H7 (cell line): ENCODE results near the gene LPP. TPM values are rescaled to one million over a fixed set of nuclear protein-coding genes. Genes with fewer than 3 reads are reported as not detected.

Experiments
- DNase-seq: peaks from one replicate; pipeline ENCODE4 v3.0.0; 2012
- H3K27me3 ChIP-seq: 2 replicates; pipeline ENCODE4 v1.6.0; 2011; ENCODE audit warnings: mild to moderate bottlenecking, low read length; ENCODE audit not compliant: control insufficient read depth, insufficient read depth
- H3K36me3 ChIP-seq: replicated peaks from 2 replicates; pipeline ENCODE4 v1.5.1; 2011; ENCODE audit warnings: low read length; ENCODE audit not compliant: control insufficient read depth, insufficient read depth
- H3K4me3 ChIP-seq: 2 replicates; pipeline ENCODE4 v1.5.1; 2011; ENCODE audit warnings: low read depth, mild to moderate bottlenecking, control low read depth, low read length, moderate library complexity; ENCODE audit not compliant: insufficient read depth
- total RNA-seq: library from RNA; depleted of rRNA; stranded (reverse); fragments of >200 nt; shearing (Covaris generic); gene quantifications from 2 replicates; pipeline ENCODE4 v1.2.3, GENCODE V29; 2014

Gene LPP
- total RNA-seq, 1 experiment from 2014 or later: 14.5 TPM

DNA sequence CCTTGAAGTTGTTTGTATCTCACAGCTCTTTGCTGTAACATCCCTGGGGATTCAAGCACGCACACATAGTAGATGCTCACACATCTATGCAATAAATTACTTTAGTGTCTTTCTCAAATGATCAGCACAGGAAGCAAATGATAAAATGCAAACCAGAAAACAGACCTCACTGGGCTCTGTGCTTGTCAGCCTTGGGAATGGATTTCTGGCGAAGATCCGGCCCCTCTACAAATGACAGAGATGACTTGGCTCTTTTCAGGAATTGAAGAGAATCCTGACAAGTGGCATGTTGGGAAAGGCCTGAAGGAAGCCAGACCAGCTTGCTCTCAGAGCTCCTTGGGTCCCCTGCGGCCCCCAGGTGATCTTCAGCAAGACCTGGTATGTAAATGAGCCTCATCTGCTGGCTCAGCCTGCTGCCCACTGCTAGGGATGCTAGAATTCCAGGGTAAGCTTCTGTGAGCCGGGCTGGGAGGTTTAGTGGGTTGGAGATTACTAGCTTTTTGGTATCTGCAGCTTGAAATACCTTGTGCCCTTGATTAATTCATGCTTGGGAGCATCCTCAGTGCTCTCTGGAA lies 54.1 kb downstream of the LPP start:
- DNase-seq: peak; percentile 34
- Histone ChIP-seq H3K36me3 (no peaks in the 10 kb centered on the region), H3K4me3 (no peak overlapping the region), H3K27me3 (no peaks in the 10 kb centered on the region)

DNA sequence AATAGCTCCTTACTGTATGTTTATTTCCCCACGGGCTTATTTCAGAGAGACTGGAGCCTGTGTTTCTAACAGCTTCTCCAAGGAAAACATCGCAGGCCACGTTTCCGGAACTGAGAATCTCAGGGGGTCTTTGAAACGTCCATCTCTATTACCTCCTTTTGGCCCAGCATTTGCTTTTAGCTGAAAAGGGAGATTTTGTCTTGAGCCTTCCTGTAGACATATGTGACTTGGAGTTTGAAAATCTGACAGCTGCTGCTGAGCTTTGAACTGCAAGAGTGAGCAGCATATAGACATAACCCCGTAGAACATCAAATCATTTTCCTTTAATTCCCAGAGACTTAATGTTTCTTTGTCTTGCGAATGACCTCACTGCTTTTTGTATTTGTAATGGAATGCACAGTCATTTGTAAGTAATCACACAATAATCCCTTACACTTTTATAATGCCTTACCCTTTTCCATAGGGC lies 54.6 kb downstream of the LPP start:
- DNase-seq: no peak
- Histone ChIP-seq H3K27me3 (no peaks in the 10 kb centered on the region), H3K4me3 (no peak overlapping the region), H3K36me3 (no peaks in the 10 kb centered on the region)

DNA sequence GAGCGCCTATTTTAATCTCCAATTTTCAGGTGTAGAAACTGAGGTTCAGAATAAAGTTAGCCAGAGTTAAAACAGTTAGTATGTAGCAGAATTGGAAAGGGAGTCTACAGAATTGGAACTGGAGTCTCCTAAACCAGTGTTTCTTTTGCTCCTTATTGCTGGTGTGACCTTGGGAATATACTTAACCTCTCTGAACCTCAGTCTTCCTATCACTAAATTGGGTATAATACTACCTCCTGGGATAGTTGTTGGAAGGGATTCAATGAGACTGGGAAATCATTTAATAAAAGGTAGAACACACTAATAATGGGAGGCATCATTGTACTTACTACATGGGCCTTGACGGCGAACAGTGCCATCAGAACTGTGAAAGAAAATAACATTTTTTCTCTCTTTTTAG lies 55.1 kb downstream of the LPP start:
- no peak overlapping the region for H3K4me3 ChIP-seq
- no peak for DNase-seq
- H3K27me3 ChIP-seq: no peaks in the 10 kb centered on the region
- H3K36me3 ChIP-seq: no peaks in the 10 kb centered on the region

DNA sequence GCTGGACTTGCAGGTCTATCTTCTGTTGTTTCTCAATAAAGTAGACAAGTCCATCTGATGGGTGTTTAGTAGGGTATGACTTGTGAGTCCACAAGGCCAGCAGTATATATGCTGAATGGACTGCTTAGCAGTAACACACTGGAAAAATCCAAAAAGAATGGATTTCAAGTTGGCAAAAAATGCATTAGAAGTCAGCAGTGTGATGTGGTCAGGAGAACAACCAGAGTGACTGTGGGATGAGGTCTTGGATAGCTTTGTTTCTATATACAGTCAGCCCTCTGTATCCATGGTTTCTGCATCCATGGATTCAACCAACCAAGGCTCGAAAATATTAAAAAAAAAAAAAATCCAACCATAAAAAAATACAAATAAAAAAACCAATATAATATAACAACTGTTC lies 55.8 kb downstream of the LPP start:
- no peaks in the 10 kb centered on the region for H3K27me3 ChIP-seq
- no peaks in the 10 kb centered on the region for H3K36me3 ChIP-seq
- DNase-seq: no peak
- H3K4me3 ChIP-seq: no peak overlapping the region

DNA sequence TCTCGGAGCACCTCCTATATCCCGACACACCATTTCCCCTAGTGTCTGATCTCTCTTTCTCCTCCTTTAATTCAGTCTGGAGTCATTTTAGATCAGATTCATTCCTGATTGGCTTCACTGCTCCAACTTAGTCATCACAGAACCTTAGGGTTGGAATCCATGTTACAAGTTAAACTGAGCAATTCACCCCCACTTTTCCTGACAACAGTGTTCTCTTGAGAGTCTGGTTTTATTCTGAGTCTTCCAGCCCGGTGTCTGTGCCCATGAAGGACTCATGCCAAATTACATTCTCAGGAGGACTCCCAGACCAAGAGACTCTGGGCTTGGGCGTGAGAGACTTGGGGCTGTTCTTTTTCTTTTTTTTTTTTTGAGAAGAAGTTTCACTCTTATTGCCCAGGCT lies 57.5 kb downstream of the LPP start:
- Histone ChIP-seq H3K27me3 (no peaks in the 10 kb centered on the region), H3K4me3 (no peak overlapping the region), H3K36me3 (no peaks in the 10 kb centered on the region)
- no peak for DNase-seq

DNA sequence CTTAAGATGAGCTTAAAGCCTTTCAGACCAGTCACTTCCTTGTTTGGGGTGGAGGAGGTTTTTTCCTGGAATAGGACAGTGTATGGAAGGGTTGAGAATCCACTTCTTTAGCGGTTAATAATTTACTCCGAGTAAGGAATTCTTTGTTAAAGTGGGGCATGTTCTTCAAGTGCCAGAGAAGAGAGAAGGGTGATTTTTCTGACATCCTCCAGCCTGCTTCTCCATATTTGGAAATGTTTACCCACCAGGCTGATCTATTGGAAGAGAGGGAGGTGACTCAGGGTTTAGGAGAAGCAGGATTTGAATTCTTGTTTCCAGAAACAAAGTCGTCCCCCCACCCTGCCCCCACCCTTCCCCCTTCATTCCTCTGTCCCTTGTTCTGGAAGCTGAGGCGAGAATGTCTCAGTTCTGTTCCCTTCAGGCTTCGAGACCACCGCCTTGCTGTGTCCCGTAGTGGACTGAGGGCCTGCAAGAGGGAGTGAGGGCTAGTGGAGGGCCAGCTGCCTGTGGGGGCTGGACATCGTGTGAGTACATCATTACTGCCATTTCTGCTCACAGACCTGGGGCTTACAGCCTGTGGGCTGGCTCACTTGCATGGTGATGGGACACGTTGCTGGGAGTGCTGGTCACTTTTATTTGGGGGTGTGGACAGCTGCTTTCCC lies 58.5 kb downstream of the LPP start:
- no peak for DNase-seq
- Histone ChIP-seq H3K27me3 (no peaks in the 10 kb centered on the region), H3K4me3 (no peak overlapping the region), H3K36me3 (no peaks in the 10 kb centered on the region)

DNA sequence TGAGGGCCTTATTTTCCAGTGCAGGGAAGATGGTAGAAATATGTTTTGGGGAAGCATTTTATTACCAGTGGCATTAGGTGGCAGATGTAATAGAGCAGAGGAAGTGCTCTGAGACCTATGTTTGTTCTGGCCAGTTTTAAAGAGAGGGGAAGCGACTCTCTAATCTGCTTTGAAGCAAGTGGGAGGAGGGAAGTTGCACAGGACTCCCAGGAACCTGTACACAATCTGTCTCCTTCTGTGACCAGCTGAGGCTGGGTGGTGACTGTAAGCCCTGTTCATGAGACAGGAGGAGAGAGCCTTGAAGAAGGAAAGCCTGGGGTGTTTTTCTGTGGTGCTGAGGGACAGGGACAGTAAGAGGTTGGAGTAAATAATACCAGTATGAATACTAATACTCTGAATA lies 60.5 kb downstream of the LPP start:
- DNase-seq: no peak
- Histone ChIP-seq H3K36me3 (no peaks in the 10 kb centered on the region), H3K27me3 (no peaks in the 10 kb centered on the region), H3K4me3 (no peak overlapping the region)

DNA sequence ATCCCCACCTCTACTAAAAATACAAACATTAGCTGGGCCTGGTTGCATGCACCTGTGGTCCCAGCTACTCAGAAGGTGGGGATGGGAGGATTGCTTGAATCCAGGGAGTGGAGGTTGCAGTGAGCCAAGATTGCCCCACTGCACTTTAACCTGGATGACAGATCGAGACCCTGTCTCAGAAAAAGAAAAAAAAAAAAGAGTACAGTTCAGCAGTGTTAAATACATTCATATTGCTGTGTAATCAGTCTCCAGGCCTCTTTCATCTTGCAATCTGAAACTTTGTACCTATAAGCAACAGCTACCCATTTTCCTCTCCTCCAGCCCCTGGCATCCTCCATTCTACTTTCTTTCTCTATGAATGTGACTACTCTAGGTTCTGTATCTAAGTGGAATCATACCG lies 61.2 kb downstream of the LPP start:
- no peak for DNase-seq
- H3K27me3 ChIP-seq: no peaks in the 10 kb centered on the region
- no peak overlapping the region for H3K4me3 ChIP-seq
- H3K36me3 ChIP-seq: no peaks in the 10 kb centered on the region

DNA sequence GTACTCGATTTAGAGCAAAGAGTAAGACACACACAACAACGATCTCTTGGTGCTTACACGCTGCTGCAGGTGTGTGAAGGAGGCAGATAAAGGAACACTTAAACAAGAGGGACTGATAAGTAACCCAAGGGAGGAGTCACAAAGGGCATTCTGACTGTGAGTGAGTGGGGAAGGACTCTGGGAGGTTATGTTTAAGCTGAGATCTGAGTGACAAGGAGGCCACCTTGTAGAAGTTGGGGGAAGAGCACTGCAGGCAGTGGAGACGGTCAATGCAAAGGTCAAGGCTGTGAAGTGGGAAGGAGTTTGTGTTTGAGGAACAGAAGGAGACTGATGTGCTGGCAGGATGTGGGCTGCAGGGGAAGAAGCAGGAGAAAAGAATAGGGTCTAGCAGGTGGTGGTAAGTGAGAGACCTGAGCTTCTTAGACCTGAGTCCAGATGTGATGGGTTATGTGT lies 63.1 kb downstream of the LPP start:
- Histone ChIP-seq H3K27me3 (no peaks in the 10 kb centered on the region), H3K36me3 (no peaks in the 10 kb centered on the region), H3K4me3 (no peak overlapping the region)
- DNase-seq: no peak

DNA sequence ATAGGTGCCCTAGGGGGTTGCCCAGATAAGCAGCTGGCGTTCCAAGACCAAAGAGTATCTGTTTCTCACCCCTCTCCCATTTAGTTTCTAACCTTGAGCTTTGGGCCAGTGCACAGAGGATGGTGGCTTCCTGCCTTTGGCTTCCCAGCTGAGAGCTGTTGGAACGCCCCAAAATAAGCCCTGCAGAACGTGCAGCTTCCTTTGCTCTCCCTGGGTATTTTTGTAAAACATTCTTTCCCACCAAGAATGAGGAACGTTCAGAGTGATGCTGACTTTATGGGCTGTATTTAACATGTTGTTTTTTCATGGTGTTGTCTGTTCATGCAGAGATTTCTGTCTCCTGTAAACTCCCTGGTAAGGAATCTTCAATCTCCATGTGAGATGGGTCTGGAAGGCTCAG lies 63.8 kb downstream of the LPP start:
- Histone ChIP-seq H3K4me3 (no peak overlapping the region), H3K27me3 (no peaks in the 10 kb centered on the region), H3K36me3 (no peaks in the 10 kb centered on the region)
- no peak for DNase-seq

DNA sequence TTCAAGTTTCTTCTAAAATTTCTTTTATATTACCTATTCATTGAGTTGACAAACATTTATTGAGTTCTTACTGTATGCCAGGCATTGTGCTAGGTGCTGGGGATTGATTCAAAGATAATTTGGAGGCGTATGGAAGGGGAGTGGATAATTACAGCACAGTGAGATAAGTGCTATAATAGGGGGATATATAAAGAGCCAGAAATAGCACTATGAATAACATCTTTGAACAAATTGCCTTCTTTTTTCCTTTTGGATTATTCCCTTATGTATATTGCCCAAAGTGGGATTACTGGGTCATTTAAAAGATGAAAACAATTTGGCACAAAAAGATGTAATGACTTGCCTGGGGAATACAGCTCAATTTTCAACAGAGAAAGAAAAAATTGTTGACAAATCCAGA lies 64.6 kb downstream of the LPP start:
- DNase-seq: no peak
- H3K27me3 ChIP-seq: no peaks in the 10 kb centered on the region
- H3K4me3 ChIP-seq: no peak overlapping the region
- H3K36me3 ChIP-seq: no peaks in the 10 kb centered on the region

DNA sequence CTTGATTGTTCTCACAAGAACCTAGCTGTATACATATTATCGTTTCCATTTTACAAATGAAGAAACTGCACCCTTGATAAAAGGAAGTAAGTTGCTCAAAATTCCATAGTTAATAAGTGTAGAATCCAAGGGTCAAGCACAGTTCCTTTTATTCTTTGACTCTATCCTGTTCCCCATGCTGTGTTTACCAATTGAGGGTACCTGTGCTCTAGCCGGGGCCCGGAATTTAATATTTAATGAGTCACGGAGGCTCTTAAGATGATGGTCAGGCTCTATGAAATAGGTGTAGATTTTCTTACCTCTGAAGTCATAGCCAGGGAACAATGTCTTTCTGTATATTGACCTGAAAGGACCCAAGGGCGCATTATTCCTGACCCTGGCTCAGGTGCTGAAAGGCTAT lies 65.2 kb downstream of the LPP start:
- Histone ChIP-seq H3K36me3 (no peaks in the 10 kb centered on the region), H3K27me3 (no peaks in the 10 kb centered on the region), H3K4me3 (no peak overlapping the region)
- DNase-seq: no peak

DNA sequence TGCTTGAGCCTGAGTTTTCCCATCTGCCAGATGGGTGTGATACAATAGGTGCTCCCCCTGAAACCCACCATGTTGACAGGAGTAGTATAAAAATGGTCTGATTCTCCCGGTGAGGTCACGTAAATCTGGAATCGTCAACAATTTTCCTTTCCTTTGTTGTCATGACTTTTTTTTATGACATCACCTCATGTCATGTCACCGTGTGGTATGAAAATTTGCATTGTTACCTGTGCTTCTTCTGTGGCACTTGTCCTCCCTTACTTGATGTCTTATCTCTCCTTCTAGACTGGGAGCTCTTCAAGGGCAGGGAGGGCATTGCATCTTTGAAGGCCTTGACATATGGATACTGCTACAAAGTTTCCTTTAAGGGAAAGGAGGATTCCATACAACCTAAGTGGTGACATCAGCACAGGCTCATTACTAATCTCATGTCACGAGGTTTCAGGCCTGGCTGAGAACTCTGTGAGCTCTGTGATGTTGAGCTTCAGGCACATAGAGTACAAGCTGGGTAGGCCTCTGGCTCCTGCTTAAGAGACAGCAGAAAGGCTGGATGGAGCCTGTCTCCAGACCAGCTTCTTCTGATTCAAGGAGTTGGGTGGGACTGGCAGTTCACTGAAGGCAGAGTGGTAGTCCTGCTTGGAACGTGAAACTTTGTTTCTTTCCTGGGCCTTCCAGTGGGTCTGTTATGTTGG lies 66.3 kb downstream of the LPP start:
- H3K36me3 ChIP-seq: no peaks in the 10 kb centered on the region
- DNase-seq: no peak
- H3K27me3 ChIP-seq: no peaks in the 10 kb centered on the region
- no peak overlapping the region for H3K4me3 ChIP-seq

DNA sequence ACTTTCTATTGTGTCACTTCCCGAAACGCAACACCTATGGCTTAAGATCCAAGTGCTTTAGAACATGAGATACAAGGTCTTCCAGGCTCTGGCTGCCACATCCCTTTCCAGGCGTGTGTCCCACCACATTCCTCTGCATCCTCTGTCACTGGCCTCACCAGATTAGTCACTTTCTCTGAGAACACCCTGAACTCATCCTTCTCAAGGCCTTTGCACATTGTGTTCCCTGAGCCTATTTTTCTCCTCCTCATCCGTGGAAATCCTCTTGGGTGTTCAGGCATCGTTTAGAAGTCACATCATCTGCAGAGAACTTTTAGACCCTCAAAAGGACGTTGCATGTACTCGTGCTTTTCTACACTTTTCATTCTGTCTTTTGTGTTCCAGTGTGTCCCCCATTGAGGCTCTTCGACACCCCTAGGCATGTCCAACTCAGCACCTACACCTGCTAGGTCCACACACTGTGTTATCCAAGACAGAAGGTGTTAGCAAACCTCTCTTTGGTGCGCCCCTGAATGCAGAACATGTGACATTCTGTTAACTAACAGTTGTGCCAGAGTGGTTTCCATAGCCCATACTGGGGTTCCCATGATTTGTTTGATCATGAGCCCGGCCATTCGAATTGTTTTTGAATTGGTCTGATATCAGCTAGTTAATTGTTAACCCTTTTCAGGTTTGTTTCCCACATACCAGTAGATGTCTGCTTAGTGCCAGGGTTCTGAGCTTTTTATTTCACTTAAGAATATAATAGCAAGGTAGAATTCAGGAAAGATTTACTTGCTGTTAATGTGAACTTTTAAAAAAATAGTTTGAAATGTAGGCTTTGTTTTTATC lies 67.2 kb downstream of the LPP start:
- Histone ChIP-seq H3K36me3 (no peaks in the 10 kb centered on the region), H3K4me3 (no peak overlapping the region), H3K27me3 (no peaks in the 10 kb centered on the region)
- DNase-seq: no peak
